Measurements from ENCODE around the gene TMEM35B.

DNA sequence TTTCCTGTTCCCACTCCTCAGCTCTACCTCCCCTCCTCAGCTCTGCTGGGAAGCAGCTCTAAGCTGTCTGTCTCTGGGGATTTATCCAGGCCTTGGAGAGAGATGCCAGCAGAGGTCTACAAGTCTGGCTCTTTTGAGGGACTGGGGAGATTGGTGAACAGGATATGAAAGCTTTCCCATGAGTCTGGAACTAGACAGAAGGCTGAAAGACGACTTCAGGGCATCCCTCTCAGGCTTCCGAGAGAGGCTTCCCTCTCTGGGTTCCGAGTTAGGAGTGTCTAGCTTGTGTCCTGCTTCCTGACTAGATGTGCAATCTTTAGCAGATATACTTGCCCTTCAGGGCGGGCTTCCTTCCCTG lies 733 bp downstream of the TMEM35B start:
- TF ChIP-seq CTCF (IDR thresholded peaks at IDR 0.05) (no peak), SIN3A (IDR thresholded peaks at IDR 0.05; ENCODE audit: borderline replicate concordance, insufficient read depth, low read depth, low read length) (no peak), TCF7L2 (IDR thresholded peaks at IDR 0.05; ENCODE audit: low read depth, low read length) (no peak), REST (IDR thresholded peaks at IDR 0.05; ENCODE audit: insufficient read depth in 1 of 2, low read depth in 2 of 2, low read length in 1 of 2) (no peak)
